CD4-positive, alpha-beta T cell (primary cell): ENCODE data around the gene MSI2. TPM values are rescaled to one million over a fixed set of nuclear protein-coding genes. Genes with fewer than 3 reads are reported as not detected.

Source experiments
- ATAC-seq: fragments of 200-7000 bp; cut with Tn5 transposase; one replicate; pipeline ENCODE4 v1.10.0; 2022; ENCODE audit warnings: mild to moderate bottlenecking; ENCODE audit not compliant: poor library complexity
- CTCF ChIA-PET: fragments of 350-600 bp; sonication (Branson Sonifier 250); formaldehyde crosslinking; loops from one replicate; lab custom pipeline; 2021; ENCODE audit warnings: antibody characterized with exemption, inconsistent platforms; lab: Charles Lee
- POLR2A ChIA-PET: fragments of 350-600 bp; sonication (Branson Sonifier 250); formaldehyde crosslinking; loops from one replicate; lab custom pipeline; 2021; ENCODE audit warnings: antibody characterized with exemption, inconsistent platforms; lab: Charles Lee
- DNase-seq, 14 experiments: peaks; one replicate each; pipeline ENCODE4 v3.0.0-alpha.2; 2013 to 2020; ENCODE audit warnings: mixed read lengths in 2 of 14
- H3K27ac ChIP-seq, 2 donors: one replicate each; pipeline versions ENCODE4 v1.5.1 to v1.7.0; 2013; ENCODE audit warnings: low read length in 2 of 2, low read depth in 1 of 2, mild to moderate bottlenecking in 1 of 2
- H3K27me3 ChIP-seq, 2 experiments: 1 replicate in 1 of 2; 2 replicates in 1 of 2; pipeline versions ENCODE4 v1.6.1 to v1.7.0; 2013; ENCODE audit warnings: low read length in 2 of 2, control low read depth in 1 of 2, mild to moderate bottlenecking in 1 of 2, moderate library complexity in 1 of 2; ENCODE audit not compliant: insufficient read depth in 2 of 2, control insufficient read depth in 1 of 2
- H3K36me3 ChIP-seq: one replicate; pipeline ENCODE4 v1.6.1; 2013; ENCODE audit warnings: low read length, control low read depth; ENCODE audit not compliant: insufficient read depth
- H3K4me1 ChIP-seq: one replicate; pipeline ENCODE4 v1.6.1; 2013; ENCODE audit warnings: low read length, control low read depth; ENCODE audit not compliant: insufficient read depth
- H3K4me3 ChIP-seq: one replicate; pipeline ENCODE4 v1.5.1; 2013; ENCODE audit warnings: mild to moderate bottlenecking, low read length, moderate library complexity
- H3K9me3 ChIP-seq, 2 experiments: 1 replicate in 1 of 2; 2 replicates in 1 of 2; pipeline versions ENCODE4 v1.6.1 to v1.7.0; 2013; ENCODE audit warnings: low read length in 2 of 2, mild to moderate bottlenecking in 2 of 2, control low read depth in 1 of 2, moderate library complexity in 1 of 2; ENCODE audit not compliant: control insufficient read depth in 1 of 2, insufficient read depth in 1 of 2
- H3K27ac Mint-ChIP-seq: one replicate; pipeline ENCODE4 v1.8.0; 2020; ENCODE audit warnings: mixed read lengths
- H3K27me3 Mint-ChIP-seq: one replicate; pipeline ENCODE4 v1.8.0; 2021; ENCODE audit warnings: mixed read lengths
- H3K36me3 Mint-ChIP-seq: one replicate; pipeline ENCODE4 v1.8.0; 2021; ENCODE audit warnings: low read depth, mixed read lengths
- H3K4me1 Mint-ChIP-seq: one replicate; pipeline ENCODE4 v1.8.0; 2021; ENCODE audit warnings: low read depth, mixed read lengths
- H3K4me3 Mint-ChIP-seq: one replicate; pipeline ENCODE4 v1.8.0; 2020; ENCODE audit warnings: mild to moderate bottlenecking, mixed read lengths
- H3K9me3 Mint-ChIP-seq: one replicate; pipeline ENCODE4 v1.8.0; 2020; ENCODE audit warnings: mixed read lengths
- intact Hi-C, 2 experiments: fragments of 100-400 bp; cut with DNase I in 1 of 2; cut with micrococcal nuclease in 1 of 2; formaldehyde crosslinking; loops; one replicate each; pipeline versions ENCODE4 v1.15.1 to v1.9.0; 2023 to 2025; cut with DNase I, micrococcal nuclease
- total RNA-seq, 174 experiments: library from RNA in 2 of 174; stranded (reverse) in 2 of 174; gene quantifications; one replicate each; pipeline ENCODE4 v1.2.3 and lab custom pipeline; 2021 to 2026
- TF ChIP-seq, protein P1 (sequence below): fragments of 200-600 bp; IDR thresholded peaks from one replicate; pipeline ENCODE4 v1.8.0; 2022; ENCODE audit warnings: antibody characterized with exemption, mild to moderate bottlenecking

Gene MSI2
- total RNA-seq, 2 experiments from 2014 or later, result 129 to 132 TPM

DNA sequence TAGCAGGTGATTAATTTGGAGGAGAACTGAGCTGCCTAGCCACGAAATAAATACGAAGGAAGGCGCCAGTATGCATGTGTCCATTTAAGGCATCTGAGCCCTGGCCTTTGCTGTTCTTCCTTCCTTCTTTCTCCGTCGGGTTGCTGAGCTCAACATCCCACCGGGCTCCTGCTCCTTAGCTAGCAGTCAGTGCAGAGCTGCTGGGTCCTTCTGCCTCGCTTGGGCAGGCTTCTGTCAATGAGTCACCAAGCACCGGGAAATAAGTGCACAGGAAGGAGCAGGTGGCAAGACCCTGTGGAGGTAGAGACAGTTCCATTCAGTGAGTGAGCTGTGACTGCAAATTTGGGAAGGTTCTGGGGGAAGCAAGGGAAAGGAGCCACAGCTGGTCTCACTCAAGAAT lies 368.1 kb downstream of the MSI2 start:
- Mint-ChIP-seq H3K4me1 (no peaks in the 10 kb centered on the region), H3K36me3 (peaks cover 43% of the 10 kb centered on the region), H3K4me3 (no peak overlapping the region), H3K27ac (no peak overlapping the region), H3K9me3 (no peaks in the 10 kb centered on the region), H3K27me3 (no peaks in the 10 kb centered on the region)
- H3K27ac ChIP-seq, result no peak overlapping the region
- H3K36me3 ChIP-seq, result peaks cover 26% of the 10 kb centered on the region
- POLR2A ChIA-PET, result no interaction called here
- CTCF ChIA-PET, result no interaction called here
- DNase-seq, result no peak
- intact Hi-C loops, result no loop called here
- ATAC-seq, result no peak
- peaks cover 5% of the 10 kb centered on the region for H3K4me1 ChIP-seq
- no peaks in the 10 kb centered on the region for H3K27me3 ChIP-seq
- TF ChIP-seq, protein P1, sequence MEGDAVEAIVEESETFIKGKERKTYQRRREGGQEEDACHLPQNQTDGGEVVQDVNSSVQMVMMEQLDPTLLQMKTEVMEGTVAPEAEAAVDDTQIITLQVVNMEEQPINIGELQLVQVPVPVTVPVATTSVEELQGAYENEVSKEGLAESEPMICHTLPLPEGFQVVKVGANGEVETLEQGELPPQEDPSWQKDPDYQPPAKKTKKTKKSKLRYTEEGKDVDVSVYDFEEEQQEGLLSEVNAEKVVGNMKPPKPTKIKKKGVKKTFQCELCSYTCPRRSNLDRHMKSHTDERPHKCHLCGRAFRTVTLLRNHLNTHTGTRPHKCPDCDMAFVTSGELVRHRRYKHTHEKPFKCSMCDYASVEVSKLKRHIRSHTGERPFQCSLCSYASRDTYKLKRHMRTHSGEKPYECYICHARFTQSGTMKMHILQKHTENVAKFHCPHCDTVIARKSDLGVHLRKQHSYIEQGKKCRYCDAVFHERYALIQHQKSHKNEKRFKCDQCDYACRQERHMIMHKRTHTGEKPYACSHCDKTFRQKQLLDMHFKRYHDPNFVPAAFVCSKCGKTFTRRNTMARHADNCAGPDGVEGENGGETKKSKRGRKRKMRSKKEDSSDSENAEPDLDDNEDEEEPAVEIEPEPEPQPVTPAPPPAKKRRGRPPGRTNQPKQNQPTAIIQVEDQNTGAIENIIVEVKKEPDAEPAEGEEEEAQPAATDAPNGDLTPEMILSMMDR, result no peak
- H3K9me3 ChIP-seq, result no peaks in the 10 kb centered on the region
- H3K4me3 ChIP-seq, result no peak overlapping the region

DNA sequence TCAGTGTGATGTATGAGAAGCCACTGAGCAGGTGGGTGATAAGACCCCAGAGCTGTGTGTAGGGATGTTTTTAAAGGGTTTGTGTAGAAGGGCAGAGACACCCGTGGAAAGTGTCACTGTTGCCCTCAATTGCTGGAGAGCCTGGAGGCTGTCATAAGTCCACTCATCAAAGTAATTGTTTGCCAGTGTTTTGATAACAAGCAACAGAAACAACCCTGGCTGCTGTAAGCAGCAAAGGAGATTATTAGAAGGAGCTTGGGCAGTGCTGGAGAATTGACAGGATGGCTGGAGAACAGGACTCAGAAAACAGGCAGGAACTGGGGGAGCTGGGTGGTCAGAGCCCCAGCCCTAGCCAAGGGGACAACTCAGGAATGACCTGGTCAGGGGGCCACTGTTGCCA lies 369.2 kb downstream of the MSI2 start:
- Mint-ChIP-seq H3K36me3 (peaks cover 45% of the 10 kb centered on the region), H3K27me3 (no peaks in the 10 kb centered on the region), H3K4me1 (no peaks in the 10 kb centered on the region), H3K9me3 (no peaks in the 10 kb centered on the region), H3K27ac (no peak overlapping the region), H3K4me3 (no peak overlapping the region)
- ChIA-PET POLR2A (no interaction called here), CTCF (no interaction called here)
- no peak overlapping the region for H3K27ac ChIP-seq
- DNase-seq (no peak), ATAC-seq (no peak)
- no peaks in the 10 kb centered on the region for H3K4me1 ChIP-seq
- TF ChIP-seq, protein P1, result no peak
- intact Hi-C loops, result no loop called here
- no peaks in the 10 kb centered on the region for H3K9me3 ChIP-seq
- no peaks in the 10 kb centered on the region for H3K27me3 ChIP-seq
- H3K36me3 ChIP-seq, result peaks cover 37% of the 10 kb centered on the region
- H3K4me3 ChIP-seq, result no peak overlapping the region

DNA sequence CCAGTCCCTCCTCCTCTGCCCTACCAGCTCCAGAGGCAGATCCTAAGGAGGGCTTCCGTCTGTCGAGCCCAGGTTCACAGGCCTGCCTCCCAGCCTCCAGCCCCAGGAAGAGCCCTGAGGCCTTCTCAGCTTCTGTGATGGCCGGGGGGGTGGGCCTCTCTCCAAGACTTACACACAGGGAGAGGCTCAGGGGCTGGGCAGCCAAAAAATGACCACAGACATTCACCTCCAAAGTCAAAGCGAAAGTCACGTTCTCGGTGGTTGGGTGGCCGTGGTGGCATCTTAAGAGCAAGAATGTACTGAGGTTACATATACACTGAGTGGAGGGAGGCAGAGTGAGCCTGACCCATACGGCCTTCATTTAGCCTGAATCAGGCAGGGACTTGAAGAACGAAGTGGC lies 369.6 kb downstream of the MSI2 start:
- no peaks in the 10 kb centered on the region for H3K4me1 ChIP-seq
- no peak overlapping the region for H3K27ac Mint-ChIP-seq

More for the DNA sequence above, 369.6 kb downstream of the MSI2 start:
- ChIA-PET CTCF (no interaction called here), POLR2A (no interaction called here)
- H3K36me3 Mint-ChIP-seq, result peaks cover 46% of the 10 kb centered on the region
- H3K27me3 Mint-ChIP-seq, result no peaks in the 10 kb centered on the region
- ATAC-seq (no peak), DNase-seq (no peak)
- Histone ChIP-seq H3K4me3 (no peak overlapping the region), H3K27ac (no peak overlapping the region), H3K9me3 (no peaks in the 10 kb centered on the region), H3K36me3 (peaks cover 40% of the 10 kb centered on the region), H3K27me3 (no peaks in the 10 kb centered on the region)
- H3K9me3 Mint-ChIP-seq, result no peaks in the 10 kb centered on the region
- H3K4me1 Mint-ChIP-seq, result no peaks in the 10 kb centered on the region
- TF ChIP-seq, protein P1, result no peak
- no peak overlapping the region for H3K4me3 Mint-ChIP-seq
- intact Hi-C loops, result loop anchor here in 1 of 2 experiments (2.0 kb wide), 1 partner anchor 17 kb away; no protein-coding TSS in a partner anchor
